BLaER1 treated with 17β-estradiol and CSF1 and Interleukin-3, amounts not matched to agents 10 nM and 100 nM (cell line): ENCODE results near the gene ASIC1.
"Not testable (repeated sequence)": the region's sequence is repeated elsewhere in the genome, so short reads cannot be mapped to it uniquely, and the experiment has no call there.

Experiments used
- H3K27ac ChIP-seq, 11 experiments: shearing (Covaris generic); formaldehyde crosslinking; 2 replicates each; pipeline ENCODE4 v1.8.1; 2022
- H3K27me3 ChIP-seq, 11 experiments: shearing (Covaris generic); formaldehyde crosslinking; 2 replicates each; pipeline ENCODE4 v1.8.1; 2022
- H3K36me3 ChIP-seq, 11 experiments: shearing (Covaris generic); formaldehyde crosslinking; 2 replicates each; pipeline ENCODE4 v1.8.1; 2022
- H3K4me1 ChIP-seq, 10 experiments: shearing (Covaris generic); formaldehyde crosslinking; 2 replicates each; pipeline ENCODE4 v1.8.1; 2022
- H3K4me2 ChIP-seq, 11 experiments: shearing (Covaris generic); formaldehyde crosslinking; 2 replicates each; pipeline ENCODE4 v1.8.1; 2022
- H3K4me3 ChIP-seq, 10 experiments: shearing (Covaris generic); formaldehyde crosslinking; 2 replicates each; pipeline ENCODE4 v1.8.1; 2022
- H3K9ac ChIP-seq, 11 experiments: shearing (Covaris generic); formaldehyde crosslinking; 2 replicates each; pipeline ENCODE4 v1.8.1; 2022
- H3K9me3 ChIP-seq, 11 experiments: shearing (Covaris generic); formaldehyde crosslinking; replicated peaks in 1 of 11; 2 replicates each; pipeline ENCODE4 v1.8.1; 2022
- H4K20me1 ChIP-seq, 11 experiments: shearing (Covaris generic); formaldehyde crosslinking; 2 replicates each; pipeline ENCODE4 v1.8.1; 2022
- Cebpa-rat ChIP-seq, 11 experiments: shearing (Covaris generic); IDR thresholded peaks; 2 replicates each; pipeline ENCODE4 v1.8.1; 2022

Gene ASIC1

DNA sequence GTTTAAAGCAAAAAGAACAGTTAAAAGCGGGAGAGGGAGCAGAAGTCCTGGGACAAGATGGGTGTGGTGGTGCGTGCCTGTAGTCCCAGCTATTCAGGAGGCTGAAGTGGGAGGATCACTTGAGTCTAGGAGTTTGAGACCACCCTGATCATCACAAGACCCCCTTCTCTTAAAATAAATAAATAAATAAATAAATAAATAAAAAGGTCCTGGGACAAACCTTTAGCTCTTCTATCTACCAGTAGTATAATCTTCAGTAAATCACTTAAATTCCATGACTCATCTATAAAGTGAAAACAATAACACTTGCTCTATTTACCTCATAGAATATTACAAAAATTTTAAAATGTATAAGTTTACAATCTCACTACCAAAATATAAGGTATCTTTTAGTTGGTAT, 37.9 kb upstream of the ASIC1 start:
- peaks cover 6 to 81% (median 47%) of the 10 kb centered on the region in 11 experiments; a peak in 20 of 22 replicates for H3K36me3 ChIP-seq
- no peaks in the 10 kb centered on the region for H3K9me3 ChIP-seq
- H3K9ac ChIP-seq, result no peak overlapping the region
- H3K4me3 ChIP-seq, result no peak overlapping the region
- H4K20me1 ChIP-seq, result peaks cover 0 to 58% (median 43%) of the 10 kb centered on the region in 11 experiments; a peak in 12 of 22 replicates
- no peak overlapping the region for H3K27ac ChIP-seq
- H3K27me3 ChIP-seq, result no peaks in the 10 kb centered on the region
- H3K4me2 ChIP-seq, result no peak overlapping the region
- H3K4me1 ChIP-seq, result peaks cover 20 to 81% (median 34%) of the 10 kb centered on the region in 10 experiments
- TF ChIP-seq Cebpa-rat (IDR thresholded peaks at IDR 0.05), result no peak

DNA sequence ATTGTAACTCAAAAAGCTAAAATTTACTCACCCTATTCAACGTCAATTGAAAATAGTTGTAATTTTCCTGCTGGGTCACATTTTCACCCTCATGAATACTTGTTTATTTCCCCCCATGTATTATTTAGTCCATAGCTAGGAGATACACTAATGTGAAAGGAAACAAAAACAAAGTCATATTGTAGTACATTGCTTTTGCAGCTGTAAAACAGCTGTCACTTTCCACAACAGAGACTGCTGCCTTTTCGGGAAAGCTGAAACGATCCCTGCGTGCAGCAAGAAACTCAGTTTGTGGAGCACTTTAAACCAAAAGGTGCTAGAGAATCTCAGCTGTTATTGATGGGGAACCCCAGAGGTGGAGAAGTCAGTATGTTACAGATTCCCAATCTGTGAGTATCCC, 36.4 kb upstream of the ASIC1 start:
- Histone ChIP-seq H3K4me3 (no peak overlapping the region), H3K4me1 (peaks cover 21 to 83% (median 35%) of the 10 kb centered on the region in 10 experiments; a peak in 19 of 20 replicates), H3K27ac (no peak overlapping the region), H4K20me1 (peaks cover 0 to 52% (median 35%) of the 10 kb centered on the region in 11 experiments; a peak in 12 of 22 replicates), H3K9ac (no peak overlapping the region), H3K36me3 (peaks cover 0 to 66% (median 32%) of the 10 kb centered on the region in 11 experiments; a peak in 17 of 22 replicates), H3K9me3 (no peaks in the 10 kb centered on the region), H3K27me3 (no peaks in the 10 kb centered on the region), H3K4me2 (0 out of 22 replicates have a peak overlapping the region, but pooled peaks of 1 of the 11 experiments have one; percentile 1)
- no peak for TF ChIP-seq Cebpa-rat (IDR thresholded peaks at IDR 0.05)

DNA sequence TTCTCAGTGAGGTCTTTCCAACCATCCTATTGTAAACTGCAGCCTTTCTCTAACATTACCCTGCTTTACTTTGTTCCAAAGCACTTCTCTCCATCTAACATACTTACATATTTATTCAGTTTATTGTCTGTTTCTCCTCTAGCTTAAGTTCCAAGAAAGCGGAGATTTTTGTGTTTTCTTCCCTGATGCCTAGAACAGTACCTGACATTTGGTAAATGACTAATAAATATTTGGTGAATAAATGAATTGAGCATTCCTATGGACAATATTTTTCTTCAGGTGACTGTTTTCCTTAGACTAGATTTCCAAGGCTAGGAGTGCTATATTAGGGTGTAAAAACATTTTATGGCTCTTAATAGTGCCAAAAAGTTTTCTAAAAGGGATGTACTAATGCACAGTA, 34.5 kb upstream of the ASIC1 start:
- Histone ChIP-seq H3K4me3 (no peak overlapping the region), H3K4me1 (peaks cover 21 to 65% (median 33%) of the 10 kb centered on the region in 10 experiments; a peak in 19 of 20 replicates), H3K9ac (no peak overlapping the region), H4K20me1 (peaks cover 0 to 37% (median 25%) of the 10 kb centered on the region in 11 experiments; a peak in 12 of 22 replicates), H3K9me3 (no peaks in the 10 kb centered on the region), H3K36me3 (peaks cover 0 to 47% (median 15%) of the 10 kb centered on the region in 11 experiments; a peak in 11 of 22 replicates), H3K27ac (no peak overlapping the region), H3K4me2 (peak overlapping the region in 8 of 11 experiments; percentile 80 to 88 (median 82); a peak in 13 of 22 replicates), H3K27me3 (no peaks in the 10 kb centered on the region)
- TF ChIP-seq Cebpa-rat (IDR thresholded peaks at IDR 0.05), result no peak

GRCh38 chr12:50024227-50024626, 33.2 kb upstream of the ASIC1 start:
- peak overlapping the region in 9 of 11 experiments; percentile 83 to 97 (median 86); a peak in 15 of 22 replicates for H3K27ac ChIP-seq
- H3K9me3 ChIP-seq, result no peaks in the 10 kb centered on the region
- H3K9ac ChIP-seq, result peak overlapping the region; percentile 81 to 97 (median 89)
- H3K4me3 ChIP-seq, result peak overlapping the region; percentile 75 to 98 (median 87)
- H3K36me3 ChIP-seq, result peaks cover 0 to 36% (median 12%) of the 10 kb centered on the region in 11 experiments; a peak in 10 of 22 replicates
- H4K20me1 ChIP-seq, result peaks cover 0 to 24% (median 13%) of the 10 kb centered on the region in 11 experiments; a peak in 11 of 22 replicates
- H3K4me2 ChIP-seq, result peak overlapping the region; percentile 73 to 88 (median 82)
- no peak for TF ChIP-seq Cebpa-rat (IDR thresholded peaks at IDR 0.05)
- H3K27me3 ChIP-seq, result no peaks in the 10 kb centered on the region
- peaks cover 21 to 52% (median 31%) of the 10 kb centered on the region in 10 experiments; a peak in 18 of 20 replicates for H3K4me1 ChIP-seq

DNA sequence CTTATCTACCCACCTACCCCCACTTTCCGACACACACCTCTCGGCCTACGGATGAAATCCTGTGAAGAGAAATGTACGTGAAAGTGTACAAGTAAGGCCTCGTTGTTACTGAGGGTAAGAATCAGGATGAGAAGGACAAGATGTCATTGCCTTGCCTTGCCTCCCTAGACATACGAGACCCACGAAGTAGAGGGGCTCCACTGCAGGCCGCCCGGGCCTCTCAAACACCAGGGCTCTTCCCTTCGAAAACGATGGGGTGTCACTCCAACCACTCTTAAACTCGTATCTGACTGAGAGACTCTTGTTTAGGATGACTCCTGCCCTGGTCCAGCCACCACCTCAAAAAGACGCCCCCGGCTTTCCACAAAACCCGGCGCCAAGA, 32.6 kb upstream of the ASIC1 start:
- Histone ChIP-seq H3K4me3 (peak overlapping the region; percentile 75 to 98 (median 87)), H3K9ac (peak overlapping the region; percentile 81 to 97 (median 89)), H3K4me2 (peak overlapping the region; percentile 73 to 88 (median 82)), H3K9me3 (no peaks in the 10 kb centered on the region), H3K27me3 (no peaks in the 10 kb centered on the region), H4K20me1 (peaks cover 0 to 18% (median 9%) of the 10 kb centered on the region in 11 experiments; a peak in 8 of 22 replicates), H3K4me1 (peaks cover 21 to 49% (median 31%) of the 10 kb centered on the region in 10 experiments; a peak in 18 of 20 replicates), H3K36me3 (peaks cover 0 to 36% (median 11%) of the 10 kb centered on the region in 11 experiments; a peak in 8 of 22 replicates), H3K27ac (peak overlapping the region; percentile 41 to 97 (median 86); a peak in 21 of 22 replicates)
- TF ChIP-seq Cebpa-rat (IDR thresholded peaks at IDR 0.05), result no peak

DNA sequence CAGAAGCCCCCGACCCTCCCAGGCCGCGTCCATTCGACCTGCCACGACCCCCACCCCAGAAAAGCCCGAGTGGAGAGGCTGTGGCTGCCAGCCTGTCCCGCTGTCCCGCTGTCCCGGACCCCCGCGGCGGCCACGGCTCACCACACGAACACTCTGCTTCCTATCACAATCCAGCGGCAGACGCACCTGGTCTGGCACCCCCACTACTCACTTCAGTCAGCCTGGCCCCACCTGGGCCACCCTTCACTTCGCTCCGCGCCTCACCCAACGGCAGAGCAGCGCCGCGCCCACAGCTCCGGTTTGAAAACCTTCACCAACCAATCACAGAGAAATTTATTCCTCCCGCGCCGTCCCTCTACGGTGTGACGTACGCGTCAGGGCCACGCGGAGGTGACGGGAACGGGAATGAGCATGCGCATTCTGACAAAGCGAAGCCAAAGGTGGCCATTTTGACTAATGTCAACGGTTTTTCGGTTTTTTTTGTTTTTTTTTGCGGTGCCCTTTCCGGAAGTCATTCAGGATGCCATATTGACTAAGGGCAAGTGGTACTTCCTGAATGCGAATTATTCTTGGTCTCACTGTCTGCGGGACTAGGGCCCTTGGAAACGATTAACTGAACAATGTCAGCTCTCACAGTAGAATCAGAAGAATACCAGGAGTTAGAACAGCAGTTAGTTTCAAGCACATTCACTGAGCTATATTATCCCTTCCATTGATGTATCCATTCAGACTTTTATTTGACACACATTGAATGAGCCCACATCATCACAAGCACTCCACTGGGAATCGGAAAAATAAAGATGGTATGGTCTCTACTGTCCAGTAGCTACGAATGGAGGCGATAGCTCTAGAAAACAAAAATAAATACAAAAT, 32.0 kb upstream of the ASIC1 start, which contains the start of gene RACGAP1:
Gene RACGAP1, minus strand, starts transcription at position 308 of the 873 bp plus-strand sequence. CDS start 8,779 bp downstream, outside the sequence.
- Histone ChIP-seq H3K9ac (peak within 1 kb of the TSS; percentile 81 to 97 (median 89)), H3K4me3 (peak within 1 kb of the TSS; percentile 75 to 98 (median 87)), H3K27me3 (no peaks in the 10 kb centered on the region), H3K27ac (peak within 1 kb of the TSS; percentile 41 to 97 (median 86); a peak in 21 of 22 replicates), H3K4me1 (peaks cover 21 to 44% (median 31%) of the 10 kb centered on the region in 10 experiments; a peak in 18 of 20 replicates), H3K9me3 (no peaks in the 10 kb centered on the region), H4K20me1 (peaks cover 0 to 12% (median 7%) of the 10 kb centered on the region in 11 experiments; a peak in 8 of 22 replicates), H3K4me2 (peak within 1 kb of the TSS; percentile 73 to 88 (median 82)), H3K36me3 (peaks cover 0 to 31% (median 11%) of the 10 kb centered on the region in 11 experiments; a peak in 8 of 22 replicates)
- TF ChIP-seq Cebpa-rat (IDR thresholded peaks at IDR 0.05), result no peak

- Histone ChIP-seq H3K4me1 (peaks cover 21 to 36% (median 30%) of the 10 kb centered on the region in 10 experiments; a peak in 18 of 20 replicates), H3K36me3 (peaks cover 0 to 20% (median 5%) of the 10 kb centered on the region in 11 experiments; a peak in 8 of 22 replicates), H3K9ac (no peak overlapping the region), H4K20me1 (peaks cover 0 to 1% (median 0%) of the 10 kb centered on the region in 11 experiments; a peak in 4 of 22 replicates), H3K4me3 (no peak overlapping the region), H3K27ac (no peak overlapping the region), H3K9me3 (no peaks in the 10 kb centered on the region), H3K27me3 (no peaks in the 10 kb centered on the region), H3K4me2 (no peak overlapping the region)
- no peak for TF ChIP-seq Cebpa-rat (IDR thresholded peaks at IDR 0.05)
Observed at GRCh38 chr12:50026691-50027090, 30.7 kb upstream of the ASIC1 start.

DNA sequence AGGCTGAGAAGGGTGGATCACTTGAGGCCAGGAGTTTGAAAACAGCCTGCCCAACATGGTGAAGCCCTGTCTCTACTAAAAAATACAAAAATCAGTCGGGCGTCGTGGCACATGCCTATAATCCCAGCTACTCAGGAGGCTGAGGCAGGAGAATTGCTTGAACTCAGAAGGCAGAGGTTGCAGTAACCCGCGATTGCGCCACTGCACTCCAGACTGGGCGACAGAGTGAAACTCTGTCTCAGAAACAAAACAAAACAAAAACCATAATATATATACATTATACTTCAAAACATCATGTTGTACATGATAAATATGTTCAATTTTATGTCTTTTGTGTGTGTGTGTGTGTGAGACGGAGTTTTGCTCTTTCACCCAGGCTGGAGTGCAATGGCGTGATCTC, 26.9 kb upstream of the ASIC1 start:
- H4K20me1 ChIP-seq, H3K4me2 ChIP-seq, H3K9ac ChIP-seq, H3K9me3 ChIP-seq, H3K27me3 ChIP-seq, H3K27ac ChIP-seq, H3K36me3 ChIP-seq, H3K4me3 ChIP-seq: not testable (repeated sequence)
- peaks cover 9 to 32% (median 21%) of the 10 kb centered on the region in 10 experiments for H3K4me1 ChIP-seq
